Right renal cortex interstitium (tissue), 3 donors: ENCODE data around the gene SLC38A2. TPM values are rescaled to one million over a fixed set of nuclear protein-coding genes. Genes with fewer than 3 reads are reported as not detected.
"Not testable (repeated sequence)": the region's sequence is repeated elsewhere in the genome, so short reads cannot be mapped to it uniquely, and the experiment has no call there.

Source experiments
- DNase-seq, 3 donors: peaks; one replicate each; pipeline ENCODE4 v3.0.0-alpha.2; 2013; ENCODE audit warnings: low read depth in 3 of 3, low spot score in 2 of 3
- polyA plus RNA-seq, 3 donors: library from polyadenylated mRNA; unstranded; fragments of 120-200 nt; gene quantifications; one replicate each; pipeline ENCODE4 v1.2.1, GENCODE V29; 2013; ENCODE audit not compliant: insufficient read length in 3 of 3

SLC38A2 gene
- polyA plus RNA-seq, 3 donors, result 191 to 226 (median 214) TPM

DNA sequence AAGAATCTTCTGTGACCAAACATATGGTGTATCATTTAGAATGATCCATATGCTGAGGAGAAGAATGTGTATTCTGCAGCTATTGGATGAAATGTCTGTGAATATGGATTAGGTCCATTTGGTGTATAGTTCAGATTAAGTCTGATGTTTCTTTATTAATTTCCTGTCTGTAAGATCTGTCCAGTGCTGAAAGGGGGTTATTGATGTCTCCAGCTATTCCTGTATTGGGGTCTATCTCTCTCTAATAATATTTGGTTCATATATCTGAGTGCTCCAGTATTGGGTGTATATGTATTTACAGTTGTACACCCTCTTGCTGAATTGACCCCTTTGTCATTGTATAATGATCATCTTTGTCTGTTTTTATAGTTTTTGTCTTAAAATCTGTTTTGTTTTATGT, 33.5 kb downstream of the SLC38A2 start:
- DNase-seq, result no peak

DNA sequence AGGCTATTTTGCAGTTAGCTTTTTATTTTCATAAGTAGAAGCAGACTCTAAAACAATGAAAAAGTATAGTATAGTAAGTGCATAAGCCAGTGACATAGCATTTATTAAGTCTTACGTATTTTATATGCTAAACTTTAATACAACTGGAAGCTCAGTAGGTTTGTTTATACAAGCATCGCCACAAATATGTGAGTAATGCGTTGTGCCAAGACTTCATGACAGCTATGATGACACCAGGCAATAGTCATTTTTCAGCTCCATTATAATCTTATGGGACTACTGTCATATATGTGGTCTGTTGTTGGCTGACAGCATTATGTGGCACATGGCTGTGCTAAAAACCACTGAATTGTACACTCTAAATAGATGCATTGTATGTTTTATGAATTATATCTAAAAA, 40.3 kb downstream of the SLC38A2 start:
- DNase-seq, result no peak

DNA sequence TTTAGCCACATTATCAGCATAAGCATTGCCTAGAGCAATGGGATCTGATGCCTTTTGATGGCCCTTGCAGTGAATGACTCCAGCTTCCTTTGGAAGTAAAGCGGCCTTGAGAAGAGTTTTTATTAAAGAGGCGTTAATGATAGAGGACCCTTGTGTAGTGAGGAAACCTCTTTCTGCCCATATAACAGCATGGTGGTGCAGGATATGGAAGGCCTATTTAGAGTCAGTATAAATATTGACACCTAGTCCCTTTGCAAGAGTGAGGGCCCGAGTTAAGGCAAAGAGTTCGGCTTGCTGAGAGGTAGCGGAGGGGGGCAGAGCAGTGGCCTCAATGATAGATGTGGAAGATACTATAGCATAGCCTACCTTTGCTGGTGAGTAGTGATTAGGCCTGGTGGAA, 47.5 kb downstream of the SLC38A2 start:
- not testable (repeated sequence) for DNase-seq

DNA sequence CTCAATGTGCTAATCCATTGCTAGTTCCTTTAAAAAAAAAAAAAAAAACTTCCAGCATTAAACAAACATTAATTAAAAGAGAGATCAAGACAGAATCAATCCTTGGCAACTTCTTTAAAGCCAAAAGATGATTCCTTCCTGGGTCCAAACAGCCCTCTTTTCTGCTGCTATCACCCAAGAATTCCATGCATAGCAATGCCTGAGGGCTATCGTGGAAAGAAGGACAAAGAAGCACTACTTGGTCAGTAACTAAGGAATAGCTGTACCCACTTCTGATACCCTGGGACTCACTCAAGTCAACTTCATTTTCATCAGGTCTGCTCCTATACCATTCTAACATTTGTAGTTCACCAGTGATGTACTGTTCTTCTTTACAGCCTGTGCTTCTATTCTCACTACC, 51.8 kb downstream of the SLC38A2 start:
- no peak for DNase-seq

DNA sequence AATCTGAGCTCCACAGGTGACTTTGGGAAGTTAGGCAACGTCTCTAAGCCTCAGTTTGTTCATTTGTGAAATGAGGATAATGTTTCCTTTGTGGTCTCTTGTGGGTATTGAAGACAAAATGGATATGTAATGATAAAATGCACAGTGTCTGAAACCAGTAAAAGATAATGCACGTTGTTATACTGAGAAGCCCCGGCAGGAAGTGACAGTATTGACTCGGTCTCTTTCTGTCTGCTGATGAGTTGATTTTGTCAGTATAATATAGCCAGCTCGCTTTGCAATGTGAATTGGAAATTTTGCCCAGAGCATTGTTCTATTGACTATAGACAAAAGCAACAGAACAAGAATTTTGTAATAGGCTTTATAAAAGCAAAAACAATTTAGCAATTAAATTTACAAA, 54.5 kb downstream of the SLC38A2 start:
- DNase-seq, result no peak

Other genes with a start within 250 kb of the SLC38A2 start
- gene SLC38A1, start 103.7 kb downstream of the SLC38A2 start, polyA plus RNA-seq, result 10 to 100 TPM; 60.5 to 66.4 (median 62.0) TPM